GM18517 (cell line): ENCODE data around the gene MSI1.
"Not testable (repeated sequence)": the region's sequence is repeated elsewhere in the genome, so short reads cannot be mapped to it uniquely, and the experiment has no call there.

Experiments
- ATAC-seq: cut with Tn5 transposase; IDR thresholded peaks from one replicate; pipeline ENCODE4 v1.9.1; 2021; ENCODE audit warnings: mild to moderate bottlenecking, moderate library complexity; ENCODE audit not compliant: unreplicated experiment

Gene MSI1

GRCh38 chr12:120357104-120357503 lies 11.9 kb downstream of the MSI1 start:
- no peak for ATAC-seq

GRCh38 chr12:120356567-120357030 lies 12.4 kb downstream of the MSI1 start:
- no peak for ATAC-seq

DNA sequence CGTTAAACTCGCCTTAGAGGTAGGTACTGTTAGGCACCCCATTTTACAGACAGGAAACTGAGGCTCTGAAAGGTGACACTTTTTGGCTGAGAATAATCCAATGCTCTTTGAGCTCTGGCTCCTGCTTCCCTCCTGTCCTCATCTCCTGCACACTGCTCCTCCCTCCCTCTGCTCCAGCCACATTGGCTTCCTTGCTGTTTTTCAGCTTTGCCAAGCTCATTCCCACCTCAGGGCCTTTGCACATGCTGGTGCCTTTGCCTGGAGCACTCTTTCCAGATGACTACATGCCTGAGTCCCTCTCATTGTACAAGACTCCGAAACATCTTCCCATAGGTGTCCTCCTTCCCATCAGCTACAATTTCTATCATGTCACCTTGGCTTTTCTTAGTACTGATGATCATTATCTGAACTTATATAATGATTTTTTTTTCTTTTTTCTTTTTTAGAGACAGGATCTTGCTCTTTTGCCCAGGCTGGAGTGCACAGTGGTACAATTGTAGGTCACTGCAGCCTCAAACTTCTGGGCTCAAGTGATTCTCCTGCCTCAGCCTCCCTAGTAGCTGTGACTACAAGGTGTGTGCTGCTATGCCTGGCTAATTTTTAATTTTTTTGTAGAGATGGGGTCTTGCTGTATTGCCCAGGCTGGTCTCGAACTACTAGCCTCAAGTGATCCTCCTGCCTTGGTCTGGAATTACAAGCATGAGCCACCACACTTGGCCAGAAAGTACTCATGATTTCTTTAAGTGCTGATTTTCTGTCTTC lies 15.2 kb downstream of the MSI1 start:
- ATAC-seq, result no peak

GRCh38 chr12:120353136-120353535 lies 15.8 kb downstream of the MSI1 start:
- no peak for ATAC-seq

GRCh38 chr12:120352117-120352516 lies 16.8 kb downstream of the MSI1 start:
- no peak for ATAC-seq

DNA sequence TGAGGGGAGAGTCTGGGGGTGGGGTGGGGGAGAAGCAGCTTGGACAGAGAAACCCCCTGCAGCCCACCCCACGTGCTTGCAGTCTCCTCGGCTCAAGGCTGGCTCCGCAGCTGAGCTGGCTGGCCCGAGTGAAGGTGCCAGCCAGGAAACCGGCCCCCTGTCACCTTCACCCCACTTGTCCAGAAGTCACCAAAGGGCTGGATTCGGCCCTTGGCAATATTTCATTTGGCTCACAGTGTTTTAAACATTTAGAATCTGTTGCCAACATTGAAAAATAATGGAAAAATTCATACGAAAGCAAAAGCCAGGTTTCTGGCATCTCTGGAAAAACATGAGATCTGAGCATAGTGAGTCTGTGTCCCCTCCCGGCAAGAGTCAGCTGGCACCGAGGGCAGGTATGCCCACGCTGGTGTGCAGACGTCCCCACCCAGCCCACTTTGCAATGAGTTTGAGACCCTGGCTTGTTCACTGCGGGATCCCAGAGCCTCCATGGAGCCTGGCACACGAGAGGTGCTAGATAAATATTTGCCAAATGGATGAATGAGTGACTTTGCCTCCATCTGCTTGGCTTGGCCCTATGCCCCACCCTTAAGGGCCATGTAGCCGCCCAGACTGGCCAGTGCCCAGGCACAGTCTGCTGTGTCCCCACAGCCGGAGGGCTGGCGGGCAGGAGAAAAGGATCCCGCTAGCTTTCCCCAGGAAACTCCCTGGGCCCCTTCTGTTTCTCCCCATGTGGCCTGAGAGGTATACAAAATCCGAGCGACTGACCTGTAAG lies 18.2 kb downstream of the MSI1 start:
- no peak for ATAC-seq

- no peak for ATAC-seq
These were observed 21.2 kb downstream of the MSI1 start for GRCh38 chr12:120347766-120348165.

- no peak for ATAC-seq
These were observed 22.3 kb downstream of the MSI1 start for GRCh38 chr12:120346681-120347080.

DNA sequence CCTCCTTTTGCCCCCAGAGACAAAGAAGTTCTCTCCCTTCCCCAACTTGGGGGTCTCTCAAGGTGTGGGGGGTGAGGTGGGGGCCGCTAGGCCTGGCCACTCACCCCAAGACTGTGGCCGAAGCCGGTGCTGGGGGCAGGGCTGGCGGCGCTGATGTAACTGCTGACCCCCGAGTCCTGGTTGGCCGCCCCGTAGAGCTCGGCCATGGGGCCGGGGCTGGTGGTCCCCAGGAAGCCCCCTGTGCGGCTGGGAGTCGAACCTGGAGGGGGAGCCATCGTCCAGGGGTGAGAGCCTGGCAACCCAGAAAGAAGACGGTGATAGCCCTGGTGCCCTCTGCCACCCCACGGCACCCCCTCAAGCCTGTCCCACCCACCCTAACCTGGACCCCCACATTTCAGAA lies 22.9 kb downstream of the MSI1 start:
- no peak for ATAC-seq

GRCh38 chr12:120343692-120344091 lies 25.3 kb downstream of the MSI1 start:
- no peak for ATAC-seq

DNA sequence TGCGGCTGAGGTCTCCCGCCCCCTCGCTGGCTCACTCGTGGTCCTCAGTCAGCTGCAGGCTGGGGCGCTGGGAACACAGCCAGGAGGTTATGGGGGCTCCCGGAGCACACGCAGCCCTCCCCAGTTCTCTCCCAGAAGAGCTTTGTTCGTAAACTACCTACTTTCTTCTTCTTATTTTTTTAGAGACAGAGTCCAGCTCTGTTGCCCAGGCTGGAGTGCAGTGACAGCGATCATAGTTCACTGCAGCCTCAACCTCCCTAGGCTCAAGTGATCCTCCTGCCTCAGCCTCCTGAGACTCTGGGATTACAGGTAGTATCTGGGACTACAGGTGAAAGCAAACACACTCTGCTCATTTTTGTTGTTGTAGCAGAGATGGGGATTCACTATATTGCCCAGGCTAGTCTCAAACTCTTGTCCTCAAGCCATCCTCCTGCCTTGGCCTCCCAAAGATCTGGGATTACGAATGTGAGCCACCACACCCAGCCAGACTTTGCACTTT lies 25.9 kb downstream of the MSI1 start:
- ATAC-seq, result no peak

DNA sequence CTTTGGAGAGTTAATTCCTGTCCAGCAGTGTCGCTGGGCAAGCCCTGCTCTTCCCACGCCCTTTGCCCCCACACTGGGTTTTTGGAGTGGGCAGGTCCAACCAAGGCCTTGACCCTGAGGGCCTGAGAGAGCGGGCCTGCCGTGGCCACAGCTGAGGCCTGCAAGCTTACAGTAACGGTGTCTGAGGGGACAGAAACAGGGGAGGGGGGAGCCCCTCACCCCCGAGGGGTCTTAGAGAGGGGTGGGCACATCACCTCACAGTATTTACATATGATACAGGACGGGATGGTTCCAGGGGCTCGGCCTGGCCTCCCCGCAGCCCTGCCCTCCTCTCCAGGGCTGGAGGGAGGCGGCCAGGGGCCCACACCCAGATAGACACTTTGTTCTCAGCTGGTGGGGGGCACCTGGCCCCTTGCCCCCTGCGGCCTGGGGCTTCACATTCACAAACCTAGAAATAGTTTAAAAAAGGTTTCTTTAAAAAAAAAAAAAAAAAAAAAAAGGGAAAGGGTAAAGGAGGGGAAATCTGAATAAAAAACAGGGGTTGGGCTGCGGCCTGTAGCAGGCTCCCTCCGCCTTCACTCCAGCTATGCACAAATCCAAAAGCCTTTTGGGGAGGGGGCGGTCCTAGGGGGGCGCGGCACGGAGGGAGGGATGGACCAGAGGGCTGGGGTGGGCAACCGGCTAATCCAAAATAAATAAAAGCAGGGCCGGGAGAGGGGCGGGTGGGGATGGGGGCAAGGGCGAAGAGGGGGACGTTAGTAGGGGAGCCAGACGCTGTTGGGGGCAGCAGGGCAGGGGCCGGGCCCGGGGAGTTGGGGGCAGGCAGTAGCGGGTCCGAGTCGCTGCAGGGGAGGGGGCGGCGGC lies 26.6 kb downstream of the MSI1 start:
- ATAC-seq, result no peak

DNA sequence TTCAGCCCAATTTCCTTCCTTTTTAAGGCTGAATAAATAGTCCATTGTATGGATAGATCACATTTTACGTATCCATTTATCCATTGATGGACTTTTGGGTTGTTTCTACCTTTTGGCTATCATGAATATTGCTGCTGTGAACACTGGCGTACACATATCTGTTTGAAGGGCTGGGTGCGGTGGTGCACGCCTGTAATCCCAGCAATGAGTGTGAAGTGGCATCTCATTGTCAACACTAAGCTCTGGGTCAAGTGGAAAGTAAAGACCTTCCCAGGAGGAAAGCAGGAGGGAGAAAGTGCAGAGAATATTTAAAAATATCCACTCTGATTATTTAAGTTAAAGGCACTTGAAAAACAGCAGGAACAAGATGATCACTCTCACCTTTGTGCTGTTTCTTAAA lies 29.7 kb downstream of the MSI1 start:
- ATAC-seq, result no peak

DNA sequence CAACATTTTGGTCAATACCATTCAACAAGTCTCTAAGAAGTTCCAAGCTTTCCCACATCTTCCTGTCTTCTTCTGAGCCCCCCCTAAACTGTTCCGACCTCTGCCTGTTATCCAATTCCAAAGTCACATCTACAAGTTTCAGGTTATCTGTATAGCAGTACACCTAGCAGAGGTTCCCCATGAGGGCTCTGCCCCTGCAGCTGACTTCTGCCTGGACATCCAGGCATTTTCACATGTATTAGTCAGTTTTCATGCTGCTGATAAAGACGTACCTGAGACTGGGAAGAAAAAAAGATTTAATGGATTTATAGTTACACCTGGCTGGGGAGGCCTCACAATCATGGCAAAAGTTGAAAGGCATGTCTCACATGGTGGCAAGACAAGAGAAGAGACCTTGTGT lies 31.2 kb downstream of the MSI1 start:
- no peak for ATAC-seq

GRCh38 chr12:120336392-120336791 lies 32.6 kb downstream of the MSI1 start:
- ATAC-seq, result not testable (repeated sequence)

- not testable (repeated sequence) for ATAC-seq
These were observed 33.5 kb downstream of the MSI1 start for GRCh38 chr12:120335447-120335846.

DNA sequence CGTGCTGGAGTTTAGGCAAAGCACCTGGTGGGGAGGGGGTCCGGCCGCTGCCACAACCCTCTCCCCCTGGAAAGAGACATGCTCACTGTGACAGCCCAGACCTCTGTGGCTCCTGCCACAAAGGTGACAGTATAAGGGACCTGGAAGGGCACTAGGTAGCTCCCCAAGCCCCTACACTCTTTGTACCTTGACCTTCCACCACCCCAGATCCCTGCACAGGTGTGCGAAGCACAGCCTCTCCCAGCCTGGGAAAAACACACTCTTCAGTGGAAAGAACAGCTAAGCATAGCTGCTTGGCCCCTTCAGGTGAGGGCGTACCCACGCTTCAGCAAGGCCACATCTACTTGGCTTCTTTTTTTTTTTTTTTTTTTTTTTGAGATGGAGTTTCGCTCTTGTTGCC lies 36.4 kb downstream of the MSI1 start:
- no peak for ATAC-seq

DNA sequence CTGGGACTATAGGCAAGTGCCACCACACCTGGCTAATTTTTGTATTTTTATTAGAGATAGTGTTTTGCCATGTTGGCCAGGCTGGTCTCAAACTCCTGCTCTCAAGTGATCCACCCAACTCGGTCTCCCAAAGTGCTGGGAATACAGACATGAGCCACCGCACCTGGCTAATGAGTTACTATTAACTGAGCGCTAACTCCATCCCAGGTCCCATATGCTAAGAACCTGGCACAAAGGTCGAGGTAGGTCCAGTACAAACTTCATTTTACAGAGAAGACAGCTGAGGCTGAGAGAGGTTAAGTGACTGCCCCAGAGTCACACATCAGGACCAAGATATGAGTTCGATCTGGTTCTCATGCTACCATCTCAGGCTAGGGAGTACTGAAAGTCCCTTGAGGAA lies 36.9 kb downstream of the MSI1 start:
- no peak for ATAC-seq

DNA sequence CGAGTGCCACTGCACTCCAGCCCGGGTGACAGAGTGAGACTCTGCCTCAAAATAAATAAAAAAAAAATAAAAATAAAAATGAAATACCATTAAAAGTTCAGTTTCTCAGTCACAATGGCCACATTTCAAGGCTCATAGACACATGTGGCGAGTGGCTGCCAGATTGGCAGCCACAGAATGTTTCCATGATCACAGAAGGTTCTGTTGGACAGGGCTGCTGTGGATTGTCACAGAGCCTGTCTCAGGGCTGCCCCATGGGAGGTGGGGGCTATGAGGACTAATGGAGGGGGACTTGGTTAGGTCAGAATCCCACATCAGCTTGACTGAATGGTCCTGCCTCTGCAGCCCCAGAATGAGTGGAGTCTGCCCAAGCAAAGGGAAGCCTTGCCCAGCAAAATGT lies 37.6 kb downstream of the MSI1 start:
- ATAC-seq, result no peak

DNA sequence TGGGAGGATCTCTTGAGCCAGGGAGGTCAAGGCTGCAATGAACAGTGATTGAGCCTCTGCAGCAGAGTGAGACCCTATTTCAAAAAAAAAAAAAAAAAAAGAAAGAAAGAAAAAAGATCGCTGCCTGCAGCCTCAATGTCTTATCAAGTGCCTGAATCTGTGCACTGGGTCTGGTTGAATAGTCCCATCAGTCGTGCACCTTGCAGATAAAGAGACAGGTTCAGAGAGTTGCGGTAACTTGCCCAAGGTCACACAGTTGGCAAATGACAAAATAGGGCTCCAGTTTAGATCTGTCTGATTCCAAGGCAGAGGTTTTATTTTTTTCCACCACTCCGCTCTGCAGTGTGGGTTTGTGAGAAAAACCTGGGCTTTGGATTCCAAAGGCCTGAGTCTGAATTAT lies 40.7 kb downstream of the MSI1 start:
- no peak for ATAC-seq

DNA sequence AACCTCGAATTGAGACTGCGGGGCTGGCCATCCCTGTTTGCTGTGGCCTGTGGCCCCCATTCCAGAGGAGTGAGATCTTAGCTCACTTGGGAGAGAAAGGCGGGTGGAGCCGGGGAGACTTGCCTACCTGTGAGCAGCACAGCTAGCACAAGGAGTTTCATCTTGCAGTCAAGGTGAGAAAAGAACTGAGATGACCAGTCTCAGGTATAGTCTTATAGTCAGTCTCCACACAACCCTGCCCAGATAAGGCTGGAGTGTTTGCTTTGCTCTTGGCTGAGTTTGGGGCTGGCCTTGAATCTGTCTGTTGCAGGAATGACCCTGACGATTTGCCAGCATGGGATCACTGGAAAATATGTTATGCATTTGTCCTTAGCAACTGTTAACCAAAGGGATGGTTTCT lies 41.4 kb downstream of the MSI1 start, which contains the start of gene PLA2G1B:
TSS of gene PLA2G1B (minus strand) at position 187 of the 400 bp plus-strand sequence. CDS start at position 161, 26 bp downstream.
- ATAC-seq, result no peak
